ENCODE data around the gene FXR1.
"Not testable (repeated sequence)": the region's sequence is repeated elsewhere in the genome, so short reads cannot be mapped to it uniquely, and the experiment has no call there.

Gene FXR1

GRCh38 chr3:180940826-180941225, 28.4 kb downstream of the FXR1 start:
- DNase-seq = no peak

- no peak for DNase-seq
Observed at GRCh38 chr3:180947761-180948390, 35.4 kb downstream of the FXR1 start.

GRCh38 chr3:180959691-180960090, 47.2 kb downstream of the FXR1 start:
- DNase-seq = no peak

- no peak for DNase-seq
Observed at GRCh38 chr3:180961087-180961486, 48.6 kb downstream of the FXR1 start.

- DNase-seq = no peak
Observed at GRCh38 chr3:180961552-180961951, 49.1 kb downstream of the FXR1 start.

- no peak for DNase-seq
Observed at GRCh38 chr3:180962530-180962929, 50.1 kb downstream of the FXR1 start.

- no peak for DNase-seq
Observed at GRCh38 chr3:180970931-180971330, 58.5 kb downstream of the FXR1 start.

GRCh38 chr3:180973543-180973942, 61.1 kb downstream of the FXR1 start:
- no peak for DNase-seq

- no peak for DNase-seq
Observed at GRCh38 chr3:180974286-180974685, 61.8 kb downstream of the FXR1 start.

- DNase-seq = no peak
Observed at GRCh38 chr3:180977498-180977897, 65.0 kb downstream of the FXR1 start.

GRCh38 chr3:180979961-180980360, 67.5 kb downstream of the FXR1 start:
- no peak for DNase-seq

GRCh38 chr3:180980611-180981010, 68.1 kb downstream of the FXR1 start:
- DNase-seq = no peak

- DNase-seq = no peak
Observed at GRCh38 chr3:180981912-180982311, 69.4 kb downstream of the FXR1 start.

- no peak for DNase-seq
Observed at GRCh38 chr3:180983136-180983535, 70.7 kb downstream of the FXR1 start.

GRCh38 chr3:180986366-180986765, 73.9 kb downstream of the FXR1 start:
- DNase-seq = not testable (repeated sequence)

GRCh38 chr3:180987344-180987743, 74.9 kb downstream of the FXR1 start:
- no peak for DNase-seq

GRCh38 chr3:180989291-180990163, 77.1 kb downstream of the FXR1 start, which contains the start of gene DNAJC19:
TSS of gene DNAJC19 (minus strand) at chr3:180989736. CDS start at chr3:180989602, 134 bp downstream.
- peak; percentile 85 to 94 for DNase-seq

GRCh38 chr3:180990505-180990904, 78.0 kb downstream of the FXR1 start:
- no peak for DNase-seq

- no peak for DNase-seq
Observed at GRCh38 chr3:180996415-180996932, 84.0 kb downstream of the FXR1 start.

- not testable (repeated sequence) for DNase-seq
Observed at GRCh38 chr3:181002331-181002730, 89.9 kb downstream of the FXR1 start.

- not testable (repeated sequence) for DNase-seq
Observed at GRCh38 chr3:181003469-181003868, 91.0 kb downstream of the FXR1 start.

GRCh38 chr3:181006541-181006940, 94.1 kb downstream of the FXR1 start:
- DNase-seq = no peak

GRCh38 chr3:181007262-181007661, 94.8 kb downstream of the FXR1 start:
- no peak for DNase-seq

- no peak for DNase-seq
Observed at GRCh38 chr3:181008796-181009195, 96.3 kb downstream of the FXR1 start.

All from cerebellar nuclear complex (tissue), 1 donor.